HG03565 (cell line): ENCODE measurements around the gene PKP2.
A peak's percentile ranks its signal among the peaks of the same experiment; 100 is the strongest.

Experiments
- ATAC-seq: cut with Tn5 transposase; IDR thresholded peaks from one replicate; pipeline ENCODE4 v1.9.1; 2021; ENCODE audit warnings: mild to moderate bottlenecking, moderate library complexity; ENCODE audit not compliant: unreplicated experiment

Gene PKP2

DNA sequence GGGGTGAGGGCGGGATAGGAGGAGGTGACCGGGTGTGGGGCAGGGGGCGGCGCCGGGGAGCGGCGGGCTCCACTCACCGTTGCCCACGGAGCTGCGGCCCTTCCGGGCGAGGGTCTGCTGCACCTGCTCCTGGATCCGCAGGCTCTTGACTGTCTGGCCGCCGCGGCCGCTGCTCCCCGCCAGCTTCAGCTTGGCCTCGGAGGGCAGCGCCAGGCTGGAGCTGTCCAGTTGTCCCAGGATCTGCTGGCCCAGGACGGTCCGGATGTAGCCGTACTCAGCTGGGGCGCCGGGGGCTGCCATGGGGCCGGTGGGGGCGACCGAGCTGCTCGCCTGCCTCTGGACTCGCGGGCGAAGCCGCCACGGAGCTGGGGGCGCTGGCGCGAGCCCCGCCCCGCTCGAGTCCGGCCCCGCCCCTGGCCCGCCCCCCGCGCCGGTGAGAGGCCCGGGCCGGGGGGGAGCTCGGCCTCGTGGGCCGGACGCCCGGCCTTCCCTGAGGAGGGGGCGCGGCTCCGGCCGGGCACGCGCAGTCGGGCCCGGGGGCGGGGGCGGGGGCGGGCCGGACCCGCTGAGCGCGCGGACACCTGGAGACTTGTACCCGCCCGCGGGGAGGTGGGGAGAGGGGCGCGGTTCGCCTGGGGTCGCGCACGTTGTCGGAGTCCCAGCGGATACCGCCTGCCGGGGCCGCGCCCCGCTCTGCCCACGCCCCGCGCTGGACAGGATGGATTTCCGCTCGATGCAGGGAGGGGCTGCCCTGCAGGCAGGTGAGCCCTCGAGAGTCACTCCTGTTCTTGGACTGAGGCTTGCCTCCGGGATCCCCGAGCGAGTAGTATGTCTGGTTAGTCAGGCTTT is at the start of gene PKP2:
Gene PKP2 (minus strand): TSS at position 346 of the 849 bp plus-strand sequence. CDS start 46 bp downstream, at position 300.
- peak; percentile 47 for ATAC-seq

DNA sequence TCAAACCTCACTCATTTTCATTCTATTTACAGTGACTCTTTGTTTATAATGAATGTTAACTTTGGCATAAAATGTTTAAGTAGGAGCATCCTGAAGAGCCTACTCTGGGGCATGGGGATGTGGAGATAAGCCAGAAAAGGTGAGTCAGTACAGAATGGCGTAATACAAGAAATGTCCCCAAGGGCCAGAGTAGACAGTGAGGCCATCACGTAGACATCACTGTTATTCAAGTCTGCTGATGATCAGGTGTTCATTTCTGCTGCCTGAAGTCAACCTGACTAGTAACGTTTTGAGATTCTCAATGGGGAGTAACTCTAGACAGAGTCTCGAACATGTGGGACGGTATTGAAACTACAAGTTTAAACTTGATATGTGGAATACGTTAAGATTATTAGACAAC is 47.6 kb upstream of the PKP2 start:
- ATAC-seq: no peak

DNA sequence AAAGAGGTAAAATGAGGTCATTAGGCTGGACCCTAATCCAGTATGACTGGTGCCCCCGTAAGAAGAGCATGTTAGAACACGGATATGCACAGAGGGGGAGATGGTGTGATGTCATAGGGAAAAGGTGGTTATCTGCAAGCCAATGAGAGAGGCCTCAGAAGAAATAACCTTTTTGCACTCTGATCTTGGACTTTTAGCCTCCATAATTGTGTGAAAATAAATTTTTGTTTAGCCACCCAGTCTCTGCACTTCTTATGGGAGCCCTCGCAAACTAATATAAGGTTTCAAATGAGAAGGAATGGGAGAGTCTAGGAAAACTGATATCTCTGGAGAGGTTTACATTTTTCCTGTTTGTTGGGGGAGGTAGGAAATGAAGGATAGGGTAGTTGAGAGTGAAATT is 43.2 kb upstream of the PKP2 start:
- ATAC-seq: no peak

DNA sequence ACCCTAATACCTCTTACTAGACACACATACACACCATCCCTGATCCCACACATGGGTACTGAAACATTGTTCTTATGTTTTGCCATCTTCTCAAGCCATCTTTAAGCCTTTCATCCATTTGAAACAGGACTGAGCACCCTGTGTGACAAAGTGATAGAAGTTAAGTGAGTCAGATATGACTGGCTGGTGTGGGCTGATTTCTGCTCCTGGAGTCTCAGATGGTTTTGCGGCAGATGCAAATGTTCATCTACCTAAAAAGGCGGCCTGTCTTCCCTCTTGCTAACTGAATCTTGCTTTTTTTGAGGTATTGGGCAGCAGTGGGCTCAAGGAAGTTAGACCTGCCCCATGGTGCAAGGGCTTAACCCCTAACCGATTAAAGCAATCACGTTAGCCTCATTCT is 30.4 kb upstream of the PKP2 start:
- no peak for ATAC-seq

DNA sequence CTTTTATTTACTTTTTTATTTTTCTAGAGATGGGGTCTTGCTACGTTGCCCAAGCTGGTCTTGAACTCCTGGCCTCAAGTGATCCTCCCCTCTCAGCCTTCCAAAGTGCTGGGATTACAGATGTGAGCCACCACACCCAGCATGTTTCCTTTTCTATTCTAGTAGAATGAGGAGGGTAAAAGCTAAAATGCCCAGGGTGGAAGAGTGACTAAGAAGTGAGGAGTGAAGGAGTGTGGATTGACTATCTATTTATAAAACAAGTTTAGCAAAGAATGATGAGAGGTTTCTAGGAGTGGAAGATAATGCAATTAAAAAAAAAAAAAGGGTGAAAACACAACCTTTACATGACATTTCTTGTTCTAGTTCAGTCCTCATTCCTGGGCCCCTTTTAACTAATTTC is 29.8 kb upstream of the PKP2 start:
- no peak for ATAC-seq

DNA sequence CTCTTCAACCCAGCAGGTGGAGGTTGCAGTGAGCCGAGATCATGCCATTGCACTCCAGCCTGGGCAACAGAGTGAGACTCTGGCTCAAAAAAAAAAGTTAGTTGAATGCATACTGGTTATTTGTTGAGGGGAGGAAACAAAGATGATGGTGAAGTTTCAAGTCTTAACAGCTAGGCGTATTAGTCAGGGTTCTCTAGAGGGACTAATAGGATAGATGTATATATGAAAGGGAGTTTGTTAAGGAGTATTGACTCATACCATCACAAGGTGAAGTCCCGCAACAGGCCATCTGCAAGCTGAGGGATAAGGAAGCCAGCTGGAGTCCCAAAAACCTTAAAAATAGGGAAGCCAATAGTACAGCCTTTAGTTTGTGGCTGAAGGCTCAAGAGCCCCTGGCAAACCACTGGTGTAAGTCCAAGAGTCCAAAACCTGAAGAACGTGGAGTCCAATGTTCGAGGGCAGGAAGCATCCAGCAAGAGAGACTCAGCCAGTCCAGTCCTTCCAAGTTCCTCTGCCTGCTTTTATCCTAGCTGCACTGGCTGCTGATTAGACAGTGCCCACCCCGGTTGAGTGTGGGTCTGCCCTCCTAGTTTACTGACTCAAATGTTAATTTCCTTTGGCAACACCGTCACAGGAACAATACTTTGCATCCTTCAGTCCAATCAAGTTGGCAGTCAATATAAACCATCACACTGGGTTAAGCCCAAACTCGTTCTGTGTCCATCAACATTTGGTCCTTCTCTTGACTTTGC is 26.1 kb upstream of the PKP2 start:
- no peak for ATAC-seq

DNA sequence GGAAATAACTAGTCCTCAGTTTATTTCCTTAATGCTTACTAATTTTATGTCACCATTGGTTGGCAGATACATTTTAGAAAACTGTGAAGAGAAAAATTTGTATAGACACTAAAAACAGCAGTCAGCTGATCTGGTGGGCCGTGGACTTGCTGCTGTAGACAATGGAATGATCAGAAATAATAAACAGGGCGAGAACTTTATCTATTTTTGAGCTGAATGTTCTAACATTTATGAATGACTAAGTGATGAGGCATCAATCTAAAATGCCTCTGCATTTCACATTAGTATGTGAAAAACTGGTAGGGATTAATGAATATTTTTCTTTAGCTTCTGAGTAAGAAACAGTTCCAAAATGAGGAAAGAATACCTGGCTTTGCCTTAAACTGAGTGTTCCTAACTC is 24.8 kb upstream of the PKP2 start:
- ATAC-seq: no peak

DNA sequence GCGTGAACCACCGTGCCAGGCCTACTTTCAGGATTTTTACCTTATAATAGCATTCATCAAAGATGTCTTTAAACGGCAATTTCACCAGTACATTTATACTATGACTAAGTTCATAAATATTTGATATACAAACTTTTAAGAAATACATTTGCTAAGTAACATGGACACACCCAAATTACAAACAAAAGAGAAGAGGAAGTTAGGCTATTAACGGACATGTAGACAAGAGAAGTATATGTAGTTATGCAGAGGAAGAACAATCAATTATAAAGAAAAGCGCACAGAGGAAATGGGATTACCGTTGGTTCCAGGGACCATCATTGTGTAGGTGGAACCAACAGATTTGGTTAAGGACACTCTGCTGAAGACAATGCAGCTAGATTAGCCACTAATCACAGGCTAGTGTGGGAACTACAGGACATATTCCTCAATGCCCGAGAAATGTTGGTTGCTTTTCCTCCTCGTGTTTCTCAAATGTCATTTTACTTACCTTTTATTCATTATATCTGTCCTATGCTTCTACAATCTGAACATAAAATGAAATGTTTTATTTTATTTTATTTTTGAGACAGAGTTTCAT is 24.0 kb upstream of the PKP2 start:
- no peak for ATAC-seq

DNA sequence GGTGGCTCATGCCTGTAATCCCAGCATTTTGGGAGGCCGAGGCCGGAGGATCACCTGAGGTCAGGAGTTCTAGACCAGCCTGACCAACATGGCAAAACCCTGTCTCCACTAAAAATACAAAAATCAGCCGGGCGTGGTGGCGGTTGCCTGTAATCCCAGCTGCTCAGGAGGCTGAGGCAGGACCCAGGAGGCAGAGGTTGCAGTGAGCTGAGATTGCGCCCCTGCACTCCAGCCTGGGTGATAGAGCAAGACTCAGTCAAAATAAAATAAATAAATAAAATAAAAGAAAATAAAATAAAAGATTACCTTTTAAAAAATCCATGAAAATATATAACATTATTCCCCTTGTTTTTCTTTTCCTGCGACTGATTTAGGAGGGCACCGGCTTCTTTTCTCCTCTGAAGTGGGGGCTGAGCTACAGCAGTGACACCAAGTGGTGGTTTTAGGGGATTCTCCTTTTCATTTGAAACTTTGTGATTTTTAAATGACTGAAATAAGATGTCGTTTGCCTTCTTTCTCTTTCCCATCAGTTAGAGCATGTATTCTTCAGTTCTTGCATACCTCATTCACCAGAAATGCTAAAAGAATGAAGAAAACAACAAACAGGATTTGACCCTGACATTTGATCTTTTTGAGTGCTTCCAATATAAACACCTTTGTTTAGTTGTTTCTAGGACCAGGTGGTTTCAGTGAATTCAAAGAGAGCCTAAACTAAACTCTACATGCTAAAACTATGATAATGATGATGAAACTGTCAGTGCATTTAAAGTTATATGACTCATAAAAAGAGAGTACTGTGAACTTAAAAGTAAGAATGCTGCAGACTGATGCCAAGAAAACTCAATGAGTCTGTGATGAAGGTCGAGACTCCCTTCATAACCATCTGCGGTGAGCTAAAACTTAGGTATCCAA is 22.6 kb upstream of the PKP2 start:
- no peak for ATAC-seq

DNA sequence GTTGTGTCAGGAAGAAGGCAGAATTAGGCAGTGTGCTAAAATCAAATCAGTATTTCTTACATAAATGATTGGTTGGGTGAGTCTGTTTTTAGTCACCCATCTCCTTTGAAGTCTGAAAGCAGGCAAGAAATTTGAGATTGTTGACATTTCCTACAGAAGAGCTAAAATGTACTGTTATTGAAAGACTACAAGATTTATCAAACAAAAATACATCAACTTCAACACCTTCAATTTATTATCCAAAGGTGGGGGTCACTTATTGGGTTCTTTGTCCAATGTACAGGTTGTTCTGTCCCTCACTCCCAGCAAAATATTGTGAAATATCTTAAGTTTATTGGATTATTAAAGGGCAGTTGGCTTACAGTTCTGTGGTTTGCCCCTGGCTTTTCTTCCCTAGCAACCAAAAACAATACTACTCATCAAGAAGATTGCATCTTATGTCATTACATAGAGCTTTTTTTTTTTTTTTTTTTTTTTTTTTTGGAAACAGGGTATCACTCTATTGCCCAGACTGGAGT is 20.6 kb upstream of the PKP2 start:
- ATAC-seq: no peak

DNA sequence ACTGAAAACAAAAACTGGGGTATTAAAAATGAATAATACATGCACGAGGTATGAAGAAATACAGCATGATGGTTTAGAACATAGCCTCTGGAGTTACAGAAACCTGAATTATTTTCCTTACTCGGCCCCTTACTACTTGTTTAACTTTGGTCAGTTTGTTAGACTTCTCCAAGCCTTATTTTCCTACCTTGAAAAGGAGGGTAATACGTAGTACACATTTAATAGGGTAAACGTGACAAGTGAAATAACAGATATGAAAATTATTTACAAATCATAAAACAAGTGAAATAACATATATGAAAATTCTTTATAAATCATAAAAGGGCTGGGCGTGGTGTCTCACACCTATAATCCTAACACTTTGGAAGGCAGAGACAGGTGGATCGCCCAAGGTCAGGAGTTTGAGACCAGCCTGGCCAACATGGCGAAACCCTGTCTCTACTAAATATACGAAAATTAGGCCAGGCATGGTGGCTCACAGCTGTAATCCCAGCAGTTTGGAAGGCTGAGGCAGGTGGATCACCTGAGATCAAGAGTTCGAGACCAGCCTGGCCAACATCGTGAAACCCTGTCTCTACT is 11.4 kb upstream of the PKP2 start:
- no peak for ATAC-seq

DNA sequence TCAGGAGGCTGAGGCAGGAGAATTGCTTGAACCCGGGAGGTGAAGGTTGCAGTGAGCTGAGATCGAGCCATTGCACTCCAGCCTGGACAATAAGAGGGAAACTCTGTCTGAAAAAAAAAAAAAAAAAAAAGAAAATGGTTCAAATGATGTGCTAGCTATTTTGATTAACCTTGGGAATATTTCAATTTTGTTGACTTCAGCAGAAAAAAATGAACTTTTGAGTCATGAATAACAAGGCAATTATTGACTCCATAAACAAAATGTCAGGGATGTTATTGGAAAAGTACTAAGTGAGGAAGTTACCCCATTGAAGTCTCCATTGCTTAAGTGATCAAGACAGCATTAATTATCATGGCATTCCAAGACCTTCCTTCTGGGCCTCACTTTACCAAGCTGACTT is 10.6 kb upstream of the PKP2 start:
- ATAC-seq: no peak

DNA sequence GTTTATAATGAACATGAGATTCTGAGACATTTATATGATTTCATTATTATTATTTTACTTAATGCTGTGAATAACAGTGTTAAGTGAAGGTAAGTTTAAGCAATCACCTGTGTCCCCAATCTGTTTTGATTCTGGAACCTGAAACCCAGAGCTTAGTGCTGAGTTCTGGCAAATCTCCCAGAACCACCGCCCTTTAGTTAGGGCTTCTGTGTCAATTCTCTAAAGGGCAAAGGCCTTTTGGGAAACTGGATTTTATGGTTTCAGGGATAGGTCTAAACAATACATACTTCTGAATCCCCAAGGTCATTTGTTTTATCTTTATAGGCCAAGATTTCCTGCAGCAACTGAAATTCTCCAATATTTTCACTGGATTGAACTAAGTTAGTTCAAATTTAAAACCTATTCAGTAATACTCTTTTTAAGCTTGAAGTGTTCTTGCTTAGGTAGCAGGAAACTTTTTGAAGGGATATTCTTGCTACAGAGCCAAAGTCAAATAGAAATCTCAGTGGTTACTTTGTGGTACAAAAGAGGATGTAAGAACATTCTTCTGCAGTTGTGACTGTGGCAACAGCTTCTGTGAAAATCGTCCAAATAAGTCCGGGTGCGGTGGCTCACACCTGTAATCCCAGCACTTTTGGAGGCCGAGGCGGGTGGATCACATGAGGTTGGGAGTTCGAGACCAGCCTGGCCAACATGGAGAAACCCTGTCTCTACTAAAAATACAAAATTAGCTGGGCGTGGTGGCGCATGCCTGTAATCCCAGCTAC is 10.0 kb upstream of the PKP2 start:
- peak; percentile 100 for ATAC-seq

DNA sequence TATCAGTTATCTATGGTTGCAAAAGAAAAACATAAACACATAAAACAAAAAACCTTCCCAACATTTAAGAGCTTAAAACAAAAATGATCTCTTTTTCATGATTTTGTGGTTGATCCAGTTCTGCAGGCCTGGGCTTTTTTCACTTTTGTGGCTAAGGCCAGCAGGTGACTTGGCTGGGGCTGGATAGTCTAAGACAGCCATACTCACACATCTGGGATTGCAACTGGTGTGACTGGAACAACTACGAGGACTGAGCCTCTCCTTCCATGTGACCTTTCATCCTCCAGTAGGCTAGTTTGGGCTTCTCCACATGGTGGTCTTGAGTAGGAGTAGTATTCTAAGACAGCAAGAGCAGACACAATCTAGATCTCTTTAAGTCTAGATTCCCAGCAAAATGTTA is 7.2 kb upstream of the PKP2 start:
- ATAC-seq: no peak

DNA sequence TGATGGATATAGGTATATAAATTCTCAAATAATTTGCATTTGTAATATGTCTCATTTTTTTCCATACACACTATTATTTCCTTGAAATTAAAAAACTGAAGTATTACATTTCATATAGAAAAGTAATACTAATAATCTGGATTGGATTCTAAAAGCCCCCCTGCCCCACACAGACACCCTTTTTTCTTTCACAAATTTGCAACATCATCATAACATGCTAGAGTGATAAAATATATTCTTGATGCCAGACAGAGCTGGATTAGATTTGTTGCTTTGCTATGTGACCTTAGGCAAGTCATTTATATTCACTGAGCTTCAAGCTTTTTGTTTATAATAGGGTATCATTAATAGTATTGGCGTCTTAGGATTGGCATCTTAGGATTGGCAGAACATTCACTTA is 6.7 kb upstream of the PKP2 start:
- ATAC-seq: no peak

DNA sequence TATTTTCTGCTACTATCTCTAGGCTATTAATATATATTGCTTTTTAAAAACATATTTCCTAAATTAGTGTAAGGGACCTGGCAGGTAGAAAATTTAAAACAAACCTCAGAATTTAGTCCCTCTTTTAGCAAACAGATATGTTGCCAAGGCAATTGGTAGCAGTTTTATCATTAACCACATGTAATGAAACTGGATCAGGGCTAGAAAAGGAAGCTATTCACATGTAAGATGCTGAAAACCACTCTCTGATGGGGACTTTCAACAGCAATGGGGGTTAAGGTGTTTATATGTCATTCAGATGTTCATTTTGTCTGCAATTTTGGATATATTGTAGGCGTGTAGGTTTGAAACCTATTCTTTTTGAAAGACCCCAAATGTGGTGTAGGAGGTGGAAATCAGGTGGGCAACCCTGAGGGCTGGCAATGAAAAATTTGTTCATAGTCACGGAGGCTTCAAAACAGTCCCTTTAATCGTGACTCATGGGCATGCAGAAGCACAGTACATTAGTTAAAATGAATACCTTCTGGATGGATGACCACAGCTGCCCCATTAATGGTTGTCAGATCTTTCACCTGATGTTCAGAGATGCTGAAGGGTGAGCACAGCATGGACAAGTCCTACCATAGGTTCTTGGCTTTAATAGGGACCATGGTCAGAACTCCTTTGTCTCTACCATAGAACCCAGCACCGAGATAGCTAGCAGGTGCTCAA is 5.9 kb upstream of the PKP2 start:
- no peak for ATAC-seq

DNA sequence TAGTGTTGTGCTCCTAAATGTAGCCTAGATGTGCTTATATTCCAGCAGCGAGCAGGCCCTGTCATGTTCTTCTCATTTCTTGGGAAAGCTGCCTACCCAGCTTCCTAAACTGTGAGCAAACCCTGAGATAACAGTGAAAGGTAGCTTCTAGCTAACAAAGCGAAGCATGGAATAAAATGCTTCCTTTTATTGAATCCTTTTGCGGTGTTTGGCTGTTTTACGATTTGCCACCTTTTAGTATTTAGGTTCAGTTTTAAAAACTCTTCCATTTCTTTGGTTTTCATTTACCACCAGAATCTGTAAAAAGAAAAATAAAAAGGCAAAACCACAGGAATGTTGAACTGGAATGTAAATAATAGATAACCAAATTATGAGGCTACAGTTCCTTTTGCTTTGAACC is 5.0 kb upstream of the PKP2 start:
- ATAC-seq: no peak

DNA sequence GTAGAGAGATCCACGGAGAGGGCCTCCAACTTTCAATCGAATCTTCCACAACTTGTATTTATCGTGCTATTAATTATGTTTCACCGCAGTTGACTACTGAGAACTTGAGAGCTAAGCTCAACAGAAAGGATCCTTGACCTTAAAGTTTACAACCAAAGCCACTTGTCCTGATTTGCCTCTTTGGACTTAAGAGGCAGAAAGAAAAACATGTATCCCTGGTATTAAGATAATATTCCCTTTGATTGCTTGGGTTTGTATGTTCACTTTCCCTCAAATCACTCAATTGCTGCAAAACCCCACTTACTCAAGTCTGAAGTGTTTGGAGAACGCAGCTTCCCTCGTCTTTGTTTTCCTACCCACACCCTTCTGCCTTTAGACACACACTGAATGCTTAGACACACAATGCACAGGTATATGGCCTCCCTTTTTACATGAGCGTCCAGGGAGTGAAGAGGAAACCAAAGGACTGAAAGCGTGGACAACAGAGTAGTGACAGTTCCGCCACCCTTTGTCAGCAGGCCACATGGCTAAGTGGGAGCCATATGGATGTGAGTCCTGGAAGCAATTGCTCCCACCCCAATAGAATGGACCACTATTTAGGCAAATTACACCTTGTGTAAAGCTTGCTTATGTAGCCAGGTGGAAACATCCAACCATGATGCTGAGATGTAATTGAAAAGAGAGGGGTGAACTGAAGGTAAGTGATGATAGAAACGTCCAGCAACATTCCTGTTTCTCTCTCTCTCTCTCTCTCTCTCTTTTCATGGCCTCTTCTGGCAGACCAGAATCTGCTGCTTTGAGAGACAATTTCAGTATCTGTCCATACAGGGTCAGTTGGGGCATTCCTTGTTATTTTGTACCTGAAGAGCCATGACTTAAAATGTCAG is 1.4 kb upstream of the PKP2 start:
- ATAC-seq: no peak
